ENCODE results near the gene KCNIP3. TPM values are rescaled to one million over a fixed set of nuclear protein-coding genes. Genes with fewer than 3 reads are reported as not detected.

KCNIP3 gene
- total and polyA plus RNA-seq, 9 of the 15 experiments (the other 6 are each of a cell fraction or from before 2014, with no cell fraction given) = 0.04 TPM; not detected in 8

GRCh38 chr2:95264624-95265023 is 32.5 kb upstream of the KCNIP3 start:
- H3K27ac ChIP-seq (ENCODE audit: extremely low read depth, low read depth, low read length) = no peak overlapping the region
- H3K36me3 ChIP-seq (ENCODE audit: control insufficient read depth, insufficient read depth, low read length) = no peaks in the 10 kb centered on the region
- ChIA-PET POLR2A (no interaction called here), CTCF (ENCODE audit: low intra/inter-chr PET ratio) (no interaction called here)
- WGBS (ENCODE audit: insufficient coverage, low coverage, missing lambda C conversion rate) = 1% methylated on average over 6 of the region's 6 CpGs
- no peaks in the 10 kb centered on the region for H3K9me1 ChIP-seq (ENCODE audit: control insufficient read depth, insufficient read depth, low read length)
- intact Hi-C loops (cut with micrococcal nuclease) (no loop called here), in situ Hi-C loops (cut with MboI) (no loop called here)
- no peak overlapping the region for H3K4me3 ChIP-seq
- no peak overlapping the region for H2AFZ ChIP-seq (ENCODE audit: low read depth, low read length)
- H3K4me2 ChIP-seq (ENCODE audit: insufficient read depth, low read length) = no peak overlapping the region
- H3K9me3 ChIP-seq (replicated peaks; ENCODE audit: control insufficient read depth, insufficient read depth, low read depth, low read length) = no peaks in the 10 kb centered on the region
- BruUV-seq (replicated peaks) = no TSS peak
- DNase-seq (ENCODE audit: extremely low read depth in 1 of 4, low spot score in 3 of 4) (no peak), FAIRE-seq (no peak), ATAC-seq (peak; percentile 52; the same call in 2 of the 3 replicates)
- H3K79me2 ChIP-seq (ENCODE audit: control insufficient read depth, insufficient read depth, low read length) = no peaks in the 10 kb centered on the region
- H4K20me1 ChIP-seq (replicated peaks; ENCODE audit: control insufficient read depth, insufficient read depth, low read length) = no peaks in the 10 kb centered on the region
- H3K27me3 ChIP-seq (ENCODE audit: control insufficient read depth in 2 of 2, insufficient read depth in 2 of 2, low read length in 2 of 2) = peaks cover 2 to 49% of the 10 kb centered on the region in 2 experiments; a peak in 2 of 5 replicates
- H3K9ac ChIP-seq (ENCODE audit: insufficient read depth in 1 of 2, low read depth in 2 of 2, low read length in 2 of 2) = no peak overlapping the region
- H3K4me1 ChIP-seq (replicated peaks in 1 of 2; ENCODE audit: control insufficient read depth in 2 of 2, insufficient read depth in 2 of 2, low read length in 2 of 2) = no peaks in the 10 kb centered on the region
- TF ChIP-seq KLF16 (IDR thresholded peaks at IDR 0.05) (no peak), EHMT2 (IDR thresholded peaks at IDR 0.05) (no peak), CHD1 (IDR thresholded peaks at IDR 0.05; ENCODE audit: low read length) (no peak), DEAF1 (CRISPR knock-in tag; IDR thresholded peaks at IDR 0.05) (no peak), ZNF175 (CRISPR knock-in tag; IDR thresholded peaks at IDR 0.05; ENCODE audit: low read depth) (no peak), HMG20B (CRISPR knock-in tag; IDR thresholded peaks at IDR 0.05) (no peak), HDAC1 (IDR thresholded peaks at IDR 0.05) (no peak), SMARCA4 (IDR thresholded peaks at IDR 0.05) (no peak), NFIC (IDR thresholded peaks at IDR 0.05) (no peak), ZNF239 (CRISPR knock-in tag; IDR thresholded peaks at IDR 0.05) (no peak), NCOA2 (IDR thresholded peaks at IDR 0.05; ENCODE audit: partially characterized antibody in 2 of 2) (no peak), STAT6 (CRISPR knock-in tag; IDR thresholded peaks at IDR 0.05) (no peak), HMBOX1 (IDR thresholded peaks at IDR 0.05) (no peak), SMARCC2 (IDR thresholded peaks at IDR 0.05; ENCODE audit: low read depth) (no peak), CHD4 (IDR thresholded peaks at IDR 0.05; ENCODE audit: insufficient read depth, insufficient replicate concordance, low read depth, low read length, poor library complexity, severe bottlenecking) (no peak), ZNF655 (CRISPR knock-in tag; IDR thresholded peaks at IDR 0.05) (no peak), RBM15 (IDR thresholded peaks at IDR 0.05; ENCODE audit: insufficient read depth, low read length) (no peak)

Data from K562 (cell line).